Body of pancreas (tissue), 4 donors: Measurements from ENCODE around the gene TSPOAP1. TPM values are rescaled to one million over a fixed set of nuclear protein-coding genes. Genes with fewer than 3 reads are reported as not detected.

ENCODE experiments used
- ATAC-seq: fragments of 150-250 bp; one replicate; pipeline ENCODE4 v1.9.1; 2016
- DNase-seq, 4 donors: peaks; one replicate each; pipeline ENCODE4 v3.0.0-alpha.2; 2019
- H3K27ac ChIP-seq, 4 donors: fragments of 200-600 bp; sonication (generic); 1 replicate in 3 of 4; 2 replicates in 1 of 4; pipeline versions ENCODE4 v1.5.1 to v1.6.1; 2016 to 2019; ENCODE audit warnings: mild to moderate bottlenecking in 1 of 4, mixed read lengths in 1 of 4, moderate library complexity in 1 of 4
- H3K27me3 ChIP-seq, 2 donors: fragments of 200-600 bp; sonication (generic); one replicate each; pipeline ENCODE4 v1.6.0; 2016; ENCODE audit warnings: mild to moderate bottlenecking in 1 of 2
- H3K36me3 ChIP-seq, 2 donors: fragments of 200-600 bp; sonication (generic); replicated peaks in 1 of 2; 2 replicates each; pipeline ENCODE4 v1.5.1; 2016; ENCODE audit warnings: low read depth in 2 of 2; ENCODE audit not compliant: insufficient read depth in 1 of 2
- H3K4me1 ChIP-seq: fragments of 200-600 bp; sonication (generic); one replicate; pipeline ENCODE4 v1.6.0; 2016
- H3K4me3 ChIP-seq, 2 donors: fragments of 200-600 bp; sonication (generic); 1 replicate in 1 of 2; 2 replicates in 1 of 2; pipeline ENCODE4 v1.5.1; 2016 to 2019
- H3K9me3 ChIP-seq, 3 donors: fragments of 200-600 bp; sonication (generic); 1 replicate in 2 of 3; 2 replicates in 1 of 3; pipeline ENCODE4 v1.5.1; 2016
- CTCF ChIP-seq, 7 experiments: fragments of 450-650 bp in 4 of 7; fragments of 200-600 bp in 3 of 7; sonication (generic) in 3 of 7; IDR thresholded peaks; one replicate each; pipeline ENCODE4 v1.5.1; 2016 to 2019; ENCODE audit warnings: antibody characterized with exemption in 7 of 7
- POLR2A ChIP-seq, 3 donors: fragments of 450-650 bp; IDR thresholded peaks; one replicate each; pipeline ENCODE4 v1.6.1; 2016; ENCODE audit warnings: antibody characterized with exemption in 3 of 3, mild to moderate bottlenecking in 2 of 3
- whole genome bisulfite sequencing, 2 donors: methylation state at CpG; one replicate each; pipeline ENCODE4 v1.1.5; 2017; 5-methylcytosine and 5-hydroxymethylcytosine counted together
- intact Hi-C: fragments of 100-400 bp; cut with DNase I; formaldehyde crosslinking; loops from one replicate; pipeline ENCODE4 v1.15.1; 2023
- total RNA-seq, 2 donors: library from RNA; depleted of rRNA; stranded (reverse); fragments of >200 nt; gene quantifications; one replicate each; pipeline ENCODE4 v1.1.0, GENCODE V29; 2016

Gene TSPOAP1
- total RNA-seq, 2 donors from 2014 or later: 21.0 to 22.7 TPM

- Histone ChIP-seq H3K9me3 (no peaks in the 10 kb centered on the region), H3K27me3 (no peaks in the 10 kb centered on the region), H3K4me3 (no peak overlapping the region), H3K27ac (no peak overlapping the region), H3K36me3 (no peaks in the 10 kb centered on the region), H3K4me1 (no peaks in the 10 kb centered on the region)
- 70 to 71% methylated on average over 7 to 9 of the region's 9 CpGs for WGBS, 2 donors
- no peak for TF ChIP-seq CTCF (IDR thresholded peaks at IDR 0.05)
- TF ChIP-seq POLR2A (IDR thresholded peaks at IDR 0.05): no peak
- DNase-seq (no peak), ATAC-seq (no peak)
- intact Hi-C loops: no loop called here
Observed at GRCh38 chr17:58269557-58270291, 58.9 kb downstream of the TSPOAP1 start.

GRCh38 chr17:58268774-58269556, 59.6 kb downstream of the TSPOAP1 start:
- DNase-seq: no peak
- Histone ChIP-seq H3K27ac (no peak overlapping the region), H3K9me3 (no peaks in the 10 kb centered on the region), H3K4me1 (no peaks in the 10 kb centered on the region), H3K4me3 (no peak overlapping the region), H3K27me3 (no peaks in the 10 kb centered on the region), H3K36me3 (no peaks in the 10 kb centered on the region)
- TF ChIP-seq CTCF (IDR thresholded peaks at IDR 0.05): no peak
- 62 to 65% methylated on average over 6 of the region's 6 CpGs for WGBS, 2 donors
- intact Hi-C loops: no loop called here
- ATAC-seq: no peak

GRCh38 chr17:58268326-58268725, 60.3 kb downstream of the TSPOAP1 start:
- intact Hi-C loops: no loop called here
- TF ChIP-seq POLR2A (IDR thresholded peaks at IDR 0.05): no peak
- TF ChIP-seq CTCF (IDR thresholded peaks at IDR 0.05): no peak
- WGBS, 2 donors: 80% methylated on average over 12 of the region's 12 CpGs
- Histone ChIP-seq H3K36me3 (no peaks in the 10 kb centered on the region), H3K4me3 (no peak overlapping the region), H3K27ac (no peak overlapping the region), H3K27me3 (no peaks in the 10 kb centered on the region), H3K4me1 (no peaks in the 10 kb centered on the region), H3K9me3 (no peaks in the 10 kb centered on the region)
- ATAC-seq: no peak
- no peak for DNase-seq

- H3K27ac ChIP-seq: no peak overlapping the region
- TF ChIP-seq CTCF (IDR thresholded peaks at IDR 0.05) (no peak), POLR2A (IDR thresholded peaks at IDR 0.05) (no peak)
- H3K36me3 ChIP-seq: no peaks in the 10 kb centered on the region
- intact Hi-C loops: no loop called here
- no peaks in the 10 kb centered on the region for H3K27me3 ChIP-seq
- H3K4me1 ChIP-seq: no peaks in the 10 kb centered on the region
- 68 to 76% methylated on average over 9 to 21 of the region's 22 CpGs for WGBS, 2 donors
- no peak overlapping the region for H3K4me3 ChIP-seq
- no peak for ATAC-seq
- no peaks in the 10 kb centered on the region for H3K9me3 ChIP-seq
- no peak for DNase-seq
Observed at GRCh38 chr17:58267347-58268324, 61.0 kb downstream of the TSPOAP1 start.
